ENCODE data around the gene KATNB1.

GRCh38 chr16:57801098-57801808 is 65.7 kb downstream of the KATNB1 start:
- TF ChIP-seq ARNTL (CRISPR knock-in tag; IDR thresholded peaks at IDR 0.05; ENCODE audit: borderline replicate concordance, low read depth) (no peak), CSRNP3 (CRISPR knock-in tag; IDR thresholded peaks at IDR 0.05) (no peak), CSDC2 (CRISPR knock-in tag; IDR thresholded peaks at IDR 0.05) (no peak), RARB (CRISPR knock-in tag; IDR thresholded peaks at IDR 0.05) (no peak), TCF4 (CRISPR knock-in tag; IDR thresholded peaks at IDR 0.05; ENCODE audit: borderline replicate concordance) (no peak)
